Ovary (tissue), 3 donors: ENCODE data around the gene LARP6.

Experiments
- CTCF ChIP-seq, 3 donors: fragments of 450-650 bp in 2 of 3; fragments of 200-600 bp in 1 of 3; IDR thresholded peaks; one replicate each; pipeline versions ENCODE4 v1.5.1 to v1.8.0; 2016 to 2022; ENCODE audit warnings: antibody characterized with exemption in 3 of 3, mild to moderate bottlenecking in 1 of 3
- POLR2A ChIP-seq: fragments of 450-650 bp; IDR thresholded peaks from one replicate; pipeline ENCODE4 v1.6.1; 2017; ENCODE audit warnings: antibody characterized with exemption, mild to moderate bottlenecking, moderate library complexity
- donor health status: DM: no; HTN: no; CAD: no.

GRCh38 chr15:70880781-70881180, 26.8 kb upstream of the LARP6 start:
- TF ChIP-seq POLR2A, result no peak
- no peak for TF ChIP-seq CTCF (IDR thresholded peaks at IDR 0.05)
